NCI-H2081 treated with DMSO at 0.1 percent for 48 hours (cell line): ENCODE results near the gene ANTKMT.

Source experiments
- DNase-seq: peaks from one replicate; lab custom pipeline; 2025; lab: John Stamatoyannopoulos, UW

Gene ANTKMT

GRCh38 chr16:720990-721764, at the start of gene ANTKMT:
TSS of gene ANTKMT (plus strand) at chr16:721146. CDS start at chr16:721275, 129 bp downstream.
- no peak for DNase-seq

- DNase-seq, result no peak
Observed at GRCh38 chr16:671353-672131, 49.4 kb upstream of the ANTKMT start.

- DNase-seq, result no peak
Observed at GRCh38 chr16:672371-672770, 48.6 kb upstream of the ANTKMT start.

GRCh38 chr16:672851-673250, 48.1 kb upstream of the ANTKMT start:
- no peak for DNase-seq

- no peak for DNase-seq
Observed at GRCh38 chr16:673399-673991, 47.5 kb upstream of the ANTKMT start.

- DNase-seq, result no peak
Observed at GRCh38 chr16:674214-674881, 46.6 kb upstream of the ANTKMT start.

- DNase-seq, result no peak
Observed at GRCh38 chr16:674968-675883, 45.7 kb upstream of the ANTKMT start, which contains the start of gene RHBDL1. TSS of gene RHBDL1 (plus strand) at chr16:675671. CDS start at chr16:675791, 120 bp downstream.

GRCh38 chr16:675884-676564, 44.9 kb upstream of the ANTKMT start:
- no peak for DNase-seq

GRCh38 chr16:676565-676902, 44.4 kb upstream of the ANTKMT start:
- no peak for DNase-seq

GRCh38 chr16:676913-677312, 44.0 kb upstream of the ANTKMT start:
- no peak for DNase-seq

GRCh38 chr16:677316-678190, 43.4 kb upstream of the ANTKMT start:
- no peak for DNase-seq

GRCh38 chr16:678209-678857, 42.6 kb upstream of the ANTKMT start:
- no peak for DNase-seq

GRCh38 chr16:678858-679813, 41.8 kb upstream of the ANTKMT start:
- no peak for DNase-seq

- no peak for DNase-seq
Observed at GRCh38 chr16:679814-680624, 40.9 kb upstream of the ANTKMT start, which contains the start of gene STUB1. TSS of gene STUB1 (plus strand) at chr16:680410. CDS start at chr16:680526, 116 bp downstream.

GRCh38 chr16:680625-680945, 40.4 kb upstream of the ANTKMT start:
- DNase-seq, result no peak

- no peak for DNase-seq
Observed at GRCh38 chr16:680967-681745, 39.8 kb upstream of the ANTKMT start.
